ENCODE data around the gene VEGFA.

- no peak for TF ChIP-seq CTCF (conservative IDR thresholded peaks at IDR 0.05)
- no peak for TF ChIP-seq ZFX (IDR thresholded peaks at IDR 0.05)
These were observed 54.7 kb downstream of the VEGFA start for GRCh38 chr6:43824703-43825064.
